SK-N-SH (cell line): ENCODE data around the gene HPCA. TPM values are rescaled to one million over a fixed set of nuclear protein-coding genes. Genes with fewer than 3 reads are reported as not detected.

Experiments used
- CTCF ChIA-PET: fragments of 300-600, 350-600 bp; formaldehyde crosslinking; extraction: SDS; loops from one replicate; lab custom pipeline; 2021; lab: Yijun Ruan, JAX
- POLR2A ChIA-PET: fragments of 350-600 bp; sonication (Branson Sonifier 250); formaldehyde crosslinking; extraction: SDS; loops from one replicate; lab custom pipeline; 2020; ENCODE audit warnings: antibody characterized with exemption, inconsistent platforms; lab: Yijun Ruan, JAX
- DNase-seq: peaks from one replicate; pipeline ENCODE4 v3.0.0; 2012
- H2AFZ ChIP-seq: fragments of 200-600 bp; sonication (generic); 2 replicates; pipeline ENCODE4 v1.8.1; 2016; ENCODE audit warnings: antibody characterized with exemption, mild to moderate bottlenecking, low read depth
- H3F3A ChIP-seq: fragments of 200-600 bp; sonication (generic); replicated peaks from 2 replicates; pipeline ENCODE3; 2016; ENCODE audit warnings: antibody characterized with exemption, mild to moderate bottlenecking; ENCODE audit not compliant: insufficient read depth
- H3K27ac ChIP-seq, 2 experiments: fragments of 200-500 bp in 1 of 2; fragments of 200-600 bp in 1 of 2; sonication (Bioruptor generic) in 1 of 2; sonication (generic), shearing (Covaris generic) in 1 of 2; 2 replicates each; pipeline versions ENCODE4 v1.5.1 to v1.6.1; 2014 to 2016; ENCODE audit warnings: low read depth in 2 of 2, inconsistent platforms in 1 of 2, low read length in 1 of 2, mild to moderate bottlenecking in 1 of 2, mixed read lengths in 1 of 2
- H3K27me3 ChIP-seq: fragments of 200-600 bp; sonication (generic), shearing (Covaris generic); 2 replicates; pipeline ENCODE4 v1.6.1; 2016; ENCODE audit warnings: mixed run types; ENCODE audit not compliant: insufficient read depth
- H3K36me3 ChIP-seq, 2 experiments: fragments of 200-500 bp in 1 of 2; fragments of 200-600 bp in 1 of 2; sonication (Bioruptor generic) in 1 of 2; sonication (generic) in 1 of 2; replicated peaks in 1 of 2; 2 replicates each; pipeline versions ENCODE3 to v1.5.1; 2014 to 2016; ENCODE audit warnings: low read length in 1 of 2, mild to moderate bottlenecking in 1 of 2; ENCODE audit not compliant: insufficient read depth in 2 of 2, control insufficient read depth in 1 of 2
- H3K4me1 ChIP-seq, 2 experiments: fragments of 200-500 bp in 1 of 2; fragments of 200-600 bp in 1 of 2; sonication (Bioruptor generic) in 1 of 2; sonication (generic), shearing (Covaris generic) in 1 of 2; 2 replicates each; pipeline versions ENCODE4 v1.5.1 to v1.6.1; 2014 to 2016; ENCODE audit warnings: low read depth in 1 of 2, low read length in 1 of 2, mixed run types in 1 of 2; ENCODE audit not compliant: insufficient read depth in 2 of 2, control insufficient read depth in 1 of 2
- H3K4me2 ChIP-seq: fragments of 200-600 bp; sonication (generic), shearing (Covaris generic); 2 replicates; pipeline ENCODE4 v1.6.1; 2017; ENCODE audit warnings: mixed run types
- H3K4me3 ChIP-seq, 2 experiments: fragments of 200-500 bp in 1 of 2; fragments of 200-600 bp in 1 of 2; sonication (Bioruptor generic) in 1 of 2; sonication (generic), shearing (Covaris generic) in 1 of 2; 2 replicates each; pipeline versions ENCODE4 v1.5.1 to v1.8.1; 2014 to 2016; ENCODE audit warnings: low read depth in 2 of 2, inconsistent platforms in 1 of 2, low read length in 1 of 2, mild to moderate bottlenecking in 1 of 2, mixed read lengths in 1 of 2, moderate library complexity in 1 of 2
- H3K79me2 ChIP-seq: fragments of 200-600 bp; sonication (generic); 2 replicates; pipeline ENCODE4 v1.8.1; 2017; ENCODE audit warnings: mild to moderate bottlenecking; ENCODE audit not compliant: insufficient read depth
- H3K9ac ChIP-seq: fragments of 200-600 bp; sonication (generic); 2 replicates; pipeline ENCODE4 v1.6.1; 2017; ENCODE audit warnings: mixed run types
- H3K9me2 ChIP-seq: fragments of 200-600 bp; sonication (generic); 2 replicates; pipeline ENCODE4 v1.6.1; 2017; ENCODE audit warnings: mixed run types
- H3K9me3 ChIP-seq: fragments of 200-600 bp; sonication (generic); 2 replicates; pipeline ENCODE4 v1.6.1; 2017; ENCODE audit warnings: mixed run types, mild to moderate bottlenecking, moderate library complexity
- H4K20me1 ChIP-seq: fragments of 200-600 bp; sonication (generic); 2 replicates; pipeline ENCODE4 v1.6.1; 2017; ENCODE audit warnings: mild to moderate bottlenecking, mixed run types; ENCODE audit not compliant: insufficient read depth
- CHD2 ChIP-seq: fragments of 150-350 bp; IDR thresholded peaks from 2 replicates; pipeline ENCODE4 v1.6.1; 2018; ENCODE audit warnings: low read length; ENCODE audit not compliant: partially characterized antibody
- ELF1 ChIP-seq: IDR thresholded peaks from 2 replicates; pipeline ENCODE4 v1.4.0; 2012
- EZH2phosphoT487 ChIP-seq: fragments of 200-600 bp; sonication (generic); IDR thresholded peaks from 2 replicates; pipeline ENCODE4 v1.6.1; 2017; ENCODE audit warnings: low read depth, mixed run types, mild to moderate bottlenecking, antibody characterized with exemption, moderate library complexity, borderline replicate concordance
- FOSL2 ChIP-seq: IDR thresholded peaks from 2 replicates; pipeline ENCODE4 v1.4.0; 2012; ENCODE audit warnings: low read depth, mild to moderate bottlenecking, moderate library complexity, borderline replicate concordance
- JUND ChIP-seq: IDR thresholded peaks from 2 replicates; pipeline ENCODE4 v1.4.0; 2012
- POLR2AphosphoS5 ChIP-seq: IDR thresholded peaks from 2 replicates; pipeline ENCODE4 v1.6.1; 2012; ENCODE audit warnings: low read depth, low read length
- RAD21 ChIP-seq: IDR thresholded peaks from 2 replicates; pipeline ENCODE4 v1.6.1; 2012; ENCODE audit warnings: mild to moderate bottlenecking, low read length
- RFX5 ChIP-seq: IDR thresholded peaks from 2 replicates; pipeline ENCODE4 v1.6.1; 2012; ENCODE audit warnings: mild to moderate bottlenecking, improper control_type of control experiment, low read length
- RXRA ChIP-seq: IDR thresholded peaks from 2 replicates; pipeline ENCODE4 v1.4.0; 2012; ENCODE audit warnings: low read depth, mild to moderate bottlenecking, borderline replicate concordance
- TEAD4 ChIP-seq: IDR thresholded peaks from 2 replicates; pipeline ENCODE4 v1.4.0; 2012; ENCODE audit warnings: mild to moderate bottlenecking, borderline replicate concordance; ENCODE audit not compliant: insufficient read depth
- WGBS: methylation state at CpG from one replicate; pipeline ENCODE4 v1.1.6; 2017; ENCODE audit warnings: low lambda C conversion rate; 5-methylcytosine and 5-hydroxymethylcytosine counted together
- polyA plus RNA-seq, 3 experiments: library from polyadenylated mRNA; depleted of rRNA; stranded (reverse); fragments of >200 nt; gene quantifications; 2 replicates each; pipeline ENCODE4 v1.2.3, GENCODE V29; 2012
- TF ChIP-seq, protein P1 (sequence below): fragments of 150-350 bp; IDR thresholded peaks from 2 replicates; pipeline ENCODE4 v1.6.1; 2016; ENCODE audit warnings: mild to moderate bottlenecking, low read depth, low read length
- TF ChIP-seq, protein P2 (sequence below): fragments of 200-600 bp; sonication (generic); IDR thresholded peaks from 2 replicates; pipeline ENCODE4 v1.6.1; 2017; ENCODE audit warnings: antibody characterized with exemption, mild to moderate bottlenecking, moderate library complexity
- TF ChIP-seq, protein P3 (sequence below): IDR thresholded peaks from 2 replicates; pipeline ENCODE4 v1.4.0; 2012; ENCODE audit warnings: low read depth
- TF ChIP-seq, protein P4 (sequence below): IDR thresholded peaks from 2 replicates; pipeline ENCODE4; 2012
- TF ChIP-seq, protein P5 (sequence below): IDR thresholded peaks from 2 replicates; pipeline ENCODE4 v1.4.0; 2012; ENCODE audit warnings: low read depth, borderline replicate concordance

The HPCA gene
- polyA plus RNA-seq, 1 of the 3 experiments (the other 2 are of a cell fraction): not detected

DNA sequence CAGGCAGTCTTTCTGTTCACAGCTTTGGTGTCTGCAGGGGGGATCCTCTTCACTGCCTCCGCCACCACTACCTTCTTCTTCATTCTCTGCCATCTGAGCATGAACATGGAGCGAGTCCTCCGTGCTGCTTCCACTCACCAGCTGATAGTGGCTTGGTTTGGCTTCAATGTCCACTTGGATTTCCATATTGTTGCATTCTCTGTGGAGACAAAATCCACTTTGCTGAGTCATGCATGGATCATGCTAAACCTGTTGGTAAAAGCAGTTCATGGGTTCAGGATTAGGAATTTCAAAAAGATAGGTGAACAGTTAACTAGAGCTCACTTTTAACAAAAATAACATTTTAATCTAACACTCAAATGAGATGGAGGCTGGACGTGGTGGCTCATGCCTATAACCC is 50.8 kb downstream of the HPCA start:
- H3K9me2 ChIP-seq: no peaks in the 10 kb centered on the region
- H4K20me1 ChIP-seq: peaks cover 6% of the 10 kb centered on the region; the same call in 1 of the 2 replicates
- TF ChIP-seq RFX5 (no peak), ELF1 (no peak), FOSL2 (no peak), RAD21 (no peak), CHD2 (no peak), EZH2phosphoT487 (no peak), JUND (no peak), POLR2AphosphoS5 (no peak), TEAD4 (no peak), RXRA (no peak)
- TF ChIP-seq, protein P1, sequence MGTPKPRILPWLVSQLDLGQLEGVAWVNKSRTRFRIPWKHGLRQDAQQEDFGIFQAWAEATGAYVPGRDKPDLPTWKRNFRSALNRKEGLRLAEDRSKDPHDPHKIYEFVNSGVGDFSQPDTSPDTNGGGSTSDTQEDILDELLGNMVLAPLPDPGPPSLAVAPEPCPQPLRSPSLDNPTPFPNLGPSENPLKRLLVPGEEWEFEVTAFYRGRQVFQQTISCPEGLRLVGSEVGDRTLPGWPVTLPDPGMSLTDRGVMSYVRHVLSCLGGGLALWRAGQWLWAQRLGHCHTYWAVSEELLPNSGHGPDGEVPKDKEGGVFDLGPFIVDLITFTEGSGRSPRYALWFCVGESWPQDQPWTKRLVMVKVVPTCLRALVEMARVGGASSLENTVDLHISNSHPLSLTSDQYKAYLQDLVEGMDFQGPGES: no peak
- TF ChIP-seq, protein P2, sequence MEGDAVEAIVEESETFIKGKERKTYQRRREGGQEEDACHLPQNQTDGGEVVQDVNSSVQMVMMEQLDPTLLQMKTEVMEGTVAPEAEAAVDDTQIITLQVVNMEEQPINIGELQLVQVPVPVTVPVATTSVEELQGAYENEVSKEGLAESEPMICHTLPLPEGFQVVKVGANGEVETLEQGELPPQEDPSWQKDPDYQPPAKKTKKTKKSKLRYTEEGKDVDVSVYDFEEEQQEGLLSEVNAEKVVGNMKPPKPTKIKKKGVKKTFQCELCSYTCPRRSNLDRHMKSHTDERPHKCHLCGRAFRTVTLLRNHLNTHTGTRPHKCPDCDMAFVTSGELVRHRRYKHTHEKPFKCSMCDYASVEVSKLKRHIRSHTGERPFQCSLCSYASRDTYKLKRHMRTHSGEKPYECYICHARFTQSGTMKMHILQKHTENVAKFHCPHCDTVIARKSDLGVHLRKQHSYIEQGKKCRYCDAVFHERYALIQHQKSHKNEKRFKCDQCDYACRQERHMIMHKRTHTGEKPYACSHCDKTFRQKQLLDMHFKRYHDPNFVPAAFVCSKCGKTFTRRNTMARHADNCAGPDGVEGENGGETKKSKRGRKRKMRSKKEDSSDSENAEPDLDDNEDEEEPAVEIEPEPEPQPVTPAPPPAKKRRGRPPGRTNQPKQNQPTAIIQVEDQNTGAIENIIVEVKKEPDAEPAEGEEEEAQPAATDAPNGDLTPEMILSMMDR: no peak
- TF ChIP-seq, protein P3, sequence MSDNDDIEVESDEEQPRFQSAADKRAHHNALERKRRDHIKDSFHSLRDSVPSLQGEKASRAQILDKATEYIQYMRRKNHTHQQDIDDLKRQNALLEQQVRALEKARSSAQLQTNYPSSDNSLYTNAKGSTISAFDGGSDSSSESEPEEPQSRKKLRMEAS: no peak
- TF ChIP-seq, protein P4, sequence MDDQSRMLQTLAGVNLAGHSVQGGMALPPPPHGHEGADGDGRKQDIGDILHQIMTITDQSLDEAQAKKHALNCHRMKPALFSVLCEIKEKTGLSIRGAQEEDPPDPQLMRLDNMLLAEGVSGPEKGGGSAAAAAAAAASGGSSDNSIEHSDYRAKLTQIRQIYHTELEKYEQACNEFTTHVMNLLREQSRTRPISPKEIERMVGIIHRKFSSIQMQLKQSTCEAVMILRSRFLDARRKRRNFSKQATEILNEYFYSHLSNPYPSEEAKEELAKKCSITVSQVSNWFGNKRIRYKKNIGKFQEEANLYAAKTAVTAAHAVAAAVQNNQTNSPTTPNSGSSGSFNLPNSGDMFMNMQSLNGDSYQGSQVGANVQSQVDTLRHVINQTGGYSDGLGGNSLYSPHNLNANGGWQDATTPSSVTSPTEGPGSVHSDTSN: no peak
- TF ChIP-seq, protein P5, sequence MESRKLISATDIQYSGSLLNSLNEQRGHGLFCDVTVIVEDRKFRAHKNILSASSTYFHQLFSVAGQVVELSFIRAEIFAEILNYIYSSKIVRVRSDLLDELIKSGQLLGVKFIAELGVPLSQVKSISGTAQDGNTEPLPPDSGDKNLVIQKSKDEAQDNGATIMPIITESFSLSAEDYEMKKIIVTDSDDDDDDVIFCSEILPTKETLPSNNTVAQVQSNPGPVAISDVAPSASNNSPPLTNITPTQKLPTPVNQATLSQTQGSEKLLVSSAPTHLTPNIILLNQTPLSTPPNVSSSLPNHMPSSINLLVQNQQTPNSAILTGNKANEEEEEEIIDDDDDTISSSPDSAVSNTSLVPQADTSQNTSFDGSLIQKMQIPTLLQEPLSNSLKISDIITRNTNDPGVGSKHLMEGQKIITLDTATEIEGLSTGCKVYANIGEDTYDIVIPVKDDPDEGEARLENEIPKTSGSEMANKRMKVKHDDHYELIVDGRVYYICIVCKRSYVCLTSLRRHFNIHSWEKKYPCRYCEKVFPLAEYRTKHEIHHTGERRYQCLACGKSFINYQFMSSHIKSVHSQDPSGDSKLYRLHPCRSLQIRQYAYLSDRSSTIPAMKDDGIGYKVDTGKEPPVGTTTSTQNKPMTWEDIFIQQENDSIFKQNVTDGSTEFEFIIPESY: no peak
- no peak for DNase-seq
- H3K9ac ChIP-seq: no peak overlapping the region
- no peak overlapping the region for H2AFZ ChIP-seq
- no peak overlapping the region for H3K27ac ChIP-seq
- no peaks in the 10 kb centered on the region; the same call in 1 of the 2 replicates for H3K79me2 ChIP-seq
- ChIA-PET POLR2A (no interaction called here), CTCF (interaction anchor here (0.6 to 2.1 kb wide), 5 partner anchors 44 to 149 kb away, joined by 3 to 8 read pairs (median 4); no protein-coding TSS in a partner anchor)
- H3F3A ChIP-seq: peaks cover 37% of the 10 kb centered on the region
- no peaks in the 10 kb centered on the region for H3K9me3 ChIP-seq
- H3K36me3 ChIP-seq: peaks cover 29 to 46% of the 10 kb centered on the region in 2 experiments
- H3K4me3 ChIP-seq: no peak overlapping the region
- H3K27me3 ChIP-seq: no peaks in the 10 kb centered on the region
- peaks cover 5 to 24% of the 10 kb centered on the region in 2 experiments for H3K4me1 ChIP-seq
- H3K4me2 ChIP-seq: no peak overlapping the region
- WGBS: 96% methylated on average over 4 of the region's 4 CpGs
